Measurements from ENCODE around the gene TLX2.

DNA sequence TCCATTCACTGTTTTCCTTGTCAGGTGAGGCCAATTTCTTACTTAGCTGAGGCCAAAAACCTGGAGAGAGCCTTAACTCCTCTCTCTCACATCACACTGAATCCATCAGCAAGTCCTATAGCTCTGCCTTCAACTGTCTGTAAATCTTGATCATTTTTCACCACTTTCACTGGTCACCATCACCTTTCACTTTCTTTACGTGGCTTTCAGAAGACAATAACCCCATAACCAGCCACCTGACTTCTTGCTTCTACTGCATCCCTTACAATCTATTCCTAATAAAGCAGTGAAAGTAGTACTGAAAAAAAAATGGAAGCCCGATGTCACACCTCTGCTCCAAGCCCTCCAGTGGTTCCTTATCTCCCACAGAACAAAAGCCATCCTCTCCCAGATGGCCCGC lies 31.8 kb downstream of the TLX2 start:
- no peak for TF ChIP-seq POLR2A (IDR thresholded peaks at IDR 0.05)
- TF ChIP-seq, protein P1, sequence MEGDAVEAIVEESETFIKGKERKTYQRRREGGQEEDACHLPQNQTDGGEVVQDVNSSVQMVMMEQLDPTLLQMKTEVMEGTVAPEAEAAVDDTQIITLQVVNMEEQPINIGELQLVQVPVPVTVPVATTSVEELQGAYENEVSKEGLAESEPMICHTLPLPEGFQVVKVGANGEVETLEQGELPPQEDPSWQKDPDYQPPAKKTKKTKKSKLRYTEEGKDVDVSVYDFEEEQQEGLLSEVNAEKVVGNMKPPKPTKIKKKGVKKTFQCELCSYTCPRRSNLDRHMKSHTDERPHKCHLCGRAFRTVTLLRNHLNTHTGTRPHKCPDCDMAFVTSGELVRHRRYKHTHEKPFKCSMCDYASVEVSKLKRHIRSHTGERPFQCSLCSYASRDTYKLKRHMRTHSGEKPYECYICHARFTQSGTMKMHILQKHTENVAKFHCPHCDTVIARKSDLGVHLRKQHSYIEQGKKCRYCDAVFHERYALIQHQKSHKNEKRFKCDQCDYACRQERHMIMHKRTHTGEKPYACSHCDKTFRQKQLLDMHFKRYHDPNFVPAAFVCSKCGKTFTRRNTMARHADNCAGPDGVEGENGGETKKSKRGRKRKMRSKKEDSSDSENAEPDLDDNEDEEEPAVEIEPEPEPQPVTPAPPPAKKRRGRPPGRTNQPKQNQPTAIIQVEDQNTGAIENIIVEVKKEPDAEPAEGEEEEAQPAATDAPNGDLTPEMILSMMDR (IDR thresholded peaks at IDR 0.05): no peak

Measured in lower leg skin (tissue), 3 donors.